ENCODE results near the gene LILRA5.

DNA sequence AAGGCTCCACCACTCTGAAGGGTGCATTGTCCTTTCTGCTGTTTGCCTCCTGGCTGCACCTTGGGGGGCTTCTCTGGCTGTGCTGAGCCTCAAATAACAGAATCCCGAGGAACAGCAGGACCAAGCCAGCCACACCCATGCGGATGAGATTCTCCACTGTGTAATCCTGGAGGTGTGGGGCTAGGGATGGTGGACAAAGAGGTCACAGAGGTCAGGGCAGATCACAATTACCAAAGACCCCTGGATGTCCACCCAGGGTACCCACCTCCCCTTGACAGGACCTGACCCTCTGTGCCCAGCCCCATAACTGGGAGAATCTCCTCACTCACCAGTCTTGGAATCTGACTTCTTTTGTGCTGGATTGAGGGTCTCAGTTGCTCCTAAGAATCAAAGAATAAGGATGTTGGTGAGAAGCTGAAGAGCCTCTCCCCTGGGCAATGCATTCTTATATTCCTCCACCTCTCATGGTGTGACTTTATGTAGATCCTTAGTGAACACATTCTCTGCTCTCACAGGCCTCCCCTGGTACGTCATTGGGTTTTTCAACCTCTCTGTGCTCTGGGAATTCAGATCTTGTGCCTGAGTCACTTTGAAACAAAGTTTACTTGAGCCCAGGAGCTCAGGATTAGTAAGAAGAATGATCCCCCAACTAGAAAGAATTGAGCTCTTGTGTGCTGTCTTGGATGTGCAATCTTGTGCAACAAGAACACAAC, 20.8 kb upstream of the LILRA5 start:
- no peak for TF ChIP-seq CTCF (IDR thresholded peaks at IDR 0.05; ENCODE audit: low read length)
- no peak for TF ChIP-seq EZH2 (optimal IDR thresholded peaks at IDR 0.05; ENCODE audit: low read depth, low read length)
- no peak for TF ChIP-seq EZH2phosphoT487 (IDR thresholded peaks at IDR 0.05; ENCODE audit: low read length)
